Endothelial cell of umbilical vein (primary cell): ENCODE data around the gene PFKFB3. TPM values are rescaled to one million over a fixed set of nuclear protein-coding genes. Genes with fewer than 3 reads are reported as not detected.

ENCODE experiments used
- BruUV-seq: library from RNA; stranded (reverse); fragments of 400-500 nt; replicated peaks from 2 replicates; lab custom pipeline; 2021; lab: Mats Ljungman, UMichigan
- CTCF ChIA-PET: fragments of 300-600, 350-600 bp; sonication (Branson Sonifier 250); formaldehyde crosslinking; loops from one replicate; lab custom pipeline; 2021; ENCODE audit warnings: antibody characterized with exemption, inconsistent platforms; lab: Charles Lee
- POLR2A ChIA-PET: fragments of 300-600, 350-600 bp; sonication (Branson Sonifier 250); formaldehyde crosslinking; loops from one replicate; lab custom pipeline; 2021; ENCODE audit warnings: antibody characterized with exemption, inconsistent platforms; lab: Charles Lee
- DNase-seq: peaks from one replicate; pipeline ENCODE4 v3.0.0-alpha.2; 2011; ENCODE audit warnings: low read depth, low spot score
- FAIRE-seq: peaks from 2 replicates; lab custom pipeline; 2011; peaks lifted over from hg19 to GRCh38; lab: Jason Lieb, UNC
- H2AFZ ChIP-seq: 2 replicates; pipeline ENCODE4 v1.6.0; 2012; ENCODE audit warnings: low read depth, low read length, control low read depth, inconsistent platforms
- H3K27ac ChIP-seq: 2 replicates; pipeline ENCODE4 v1.5.1; 2011; ENCODE audit warnings: low read depth, mild to moderate bottlenecking, control low read depth, low read length, moderate library complexity; ENCODE audit not compliant: insufficient read depth
- H3K27me3 ChIP-seq, 2 experiments: 2 replicates each; pipeline versions ENCODE4 v1.6.0 to v1.6.1; 2011; ENCODE audit warnings: low read length in 2 of 2, mixed read lengths in 1 of 2; ENCODE audit not compliant: control insufficient read depth in 2 of 2, insufficient read depth in 2 of 2
- H3K36me3 ChIP-seq, 2 experiments: 2 replicates in 1 of 2; 3 replicates in 1 of 2; pipeline ENCODE4 v1.5.1; 2011; ENCODE audit warnings: low read length in 2 of 2, mild to moderate bottlenecking in 1 of 2, moderate library complexity in 1 of 2; ENCODE audit not compliant: control insufficient read depth in 2 of 2, insufficient read depth in 2 of 2; ENCODE audit errors: extremely low read depth in 1 of 2
- H3K4me1 ChIP-seq: 3 replicates; pipeline ENCODE4 v1.5.1; 2011; ENCODE audit warnings: mild to moderate bottlenecking, low read length; ENCODE audit not compliant: control insufficient read depth, insufficient read depth; ENCODE audit errors: extremely low read depth
- H3K4me2 ChIP-seq: 2 replicates; pipeline ENCODE4 v1.6.1; 2011; ENCODE audit warnings: low read length, control low read depth, mixed read lengths; ENCODE audit not compliant: insufficient read depth
- H3K4me3 ChIP-seq, 3 experiments: fragments of 200-600 bp in 1 of 3; sonication (generic), shearing (Covaris generic) in 1 of 3; replicated peaks in 1 of 3; 2 replicates each; pipeline ENCODE4 v1.5.1; 2011 to 2016; ENCODE audit warnings: control low read depth in 3 of 3, low read length in 3 of 3, mild to moderate bottlenecking in 2 of 3, inconsistent platforms in 1 of 3, low read depth in 1 of 3, moderate library complexity in 1 of 3; ENCODE audit not compliant: insufficient read depth in 1 of 3
- H3K79me2 ChIP-seq: 2 replicates; pipeline ENCODE4 v1.6.0; 2012; ENCODE audit warnings: low read length, inconsistent platforms; ENCODE audit not compliant: control insufficient read depth, insufficient read depth
- H3K9ac ChIP-seq: replicated peaks from 2 replicates; pipeline ENCODE3; 2011; ENCODE audit warnings: low read length, control low read depth; ENCODE audit not compliant: insufficient read depth; ENCODE audit errors: extremely low read depth
- H3K9me1 ChIP-seq: replicated peaks from 3 replicates; pipeline ENCODE4 v1.6.0; 2011; ENCODE audit warnings: mild to moderate bottlenecking, low read length; ENCODE audit not compliant: control insufficient read depth, insufficient read depth; ENCODE audit errors: extremely low read depth
- H3K9me3 ChIP-seq: replicated peaks from 2 replicates; pipeline ENCODE4 v1.5.1; 2012; ENCODE audit warnings: low read length, inconsistent platforms; ENCODE audit not compliant: control insufficient read depth, insufficient read depth
- H4K20me1 ChIP-seq: replicated peaks from 2 replicates; pipeline ENCODE3; 2011; ENCODE audit warnings: mild to moderate bottlenecking, low read length; ENCODE audit not compliant: control insufficient read depth, insufficient read depth; ENCODE audit errors: extremely low read depth
- GATA2 ChIP-seq: IDR thresholded peaks from 2 replicates; pipeline ENCODE4 v1.7.0; 2011; ENCODE audit warnings: low read depth, mild to moderate bottlenecking, moderate library complexity, mixed read lengths, low read length; ENCODE audit not compliant: insufficient read length, insufficient read depth
- JUN ChIP-seq: IDR thresholded peaks from 2 replicates; pipeline ENCODE4 v1.6.1; 2011; ENCODE audit warnings: borderline replicate concordance, low read depth; ENCODE audit not compliant: insufficient read length, insufficient read depth
- MYC ChIP-seq: IDR thresholded peaks from one replicate; pipeline ENCODE4 v1.6.1; 2011; ENCODE audit warnings: mild to moderate bottlenecking, low read depth, low read length
- POLR2A ChIP-seq: IDR thresholded peaks from 2 replicates; pipeline ENCODE4 v1.6.1; 2012; ENCODE audit warnings: low read depth, mild to moderate bottlenecking, control low read depth, low read length
- POLR2AphosphoS5 ChIP-seq: IDR thresholded peaks from 2 replicates; pipeline ENCODE4 v1.6.1; 2012; ENCODE audit warnings: low read depth, mild to moderate bottlenecking, control low read depth, low read length, moderate library complexity; ENCODE audit not compliant: insufficient read depth
- dilution Hi-C: fragments of 300-500 bp; cut with MboI; formaldehyde crosslinking; loops from one replicate; pipeline ENCODE4 v1.15.0; 2019; ENCODE audit warnings: low sequenced_read_pairs; ENCODE audit not compliant: extremely low pct_ligation_motif_present
- intact Hi-C: fragments of 100-400 bp; cut with micrococcal nuclease; formaldehyde crosslinking; loops from one replicate; pipeline ENCODE4 v1.10.0; 2022
- polyA plus RNA-seq, 4 experiments: library from polyadenylated mRNA; depleted of rRNA in 3 of 4; stranded (reverse) in 3 of 4; unstranded in 1 of 4; fragments of >200 nt; gene quantifications; 2 replicates each; pipeline versions ENCODE4 v1.2.1 to v1.2.3, GENCODE V29; 2011 to 2012; ENCODE audit warnings: missing spikeins in 1 of 4
- total RNA-seq: library from RNA; stranded (reverse); gene quantifications from 2 replicates; pipeline ENCODE4 v1.2.3, GENCODE V29; 2021
- TF ChIP-seq, protein P1 (sequence below): IDR thresholded peaks from 2 replicates; pipeline ENCODE4 v1.6.1; 2011; ENCODE audit not compliant: insufficient read depth, insufficient read length

Gene PFKFB3
- total and polyA plus RNA-seq, 2 donors (not counting 3 experiments of a cell fraction or from before 2014, with no cell fraction given): 15.8 to 33.7 TPM

DNA sequence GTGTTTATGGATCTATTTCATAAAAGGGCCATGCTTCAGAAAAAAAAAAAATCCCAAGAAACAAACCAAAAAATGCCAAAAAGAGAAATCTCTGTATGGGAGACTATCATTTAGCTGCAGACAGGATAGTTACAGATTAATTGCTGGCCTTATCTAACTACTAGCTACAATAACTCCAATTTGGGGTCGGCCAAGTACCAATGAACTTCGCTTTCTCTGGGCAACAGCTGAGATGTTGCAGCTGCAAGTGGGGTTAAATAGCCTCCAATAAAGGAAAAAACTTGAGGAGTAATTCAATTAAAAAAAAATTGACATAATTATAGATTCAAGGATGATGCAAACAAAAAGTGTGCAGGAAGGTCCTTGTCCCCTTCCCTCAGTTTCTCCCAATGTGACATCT lies 73.6 kb downstream of the PFKFB3 start:
- intact Hi-C loops (no loop called here), dilution Hi-C loops (no loop called here)
- H3K4me1 ChIP-seq: peaks cover 16% of the 10 kb centered on the region
- H3K9ac ChIP-seq: no peak overlapping the region
- no peaks in the 10 kb centered on the region for H4K20me1 ChIP-seq
- no peak overlapping the region for H3K27ac ChIP-seq
- BruUV-seq: no TSS peak
- TF ChIP-seq GATA2 (no peak), POLR2A (no peak), MYC (no peak), POLR2AphosphoS5 (no peak)
- no peak overlapping the region for H3K4me3 ChIP-seq
- DNase-seq (no peak), FAIRE-seq (no peak)
- no peaks in the 10 kb centered on the region for H3K36me3 ChIP-seq
- H3K9me3 ChIP-seq: no peaks in the 10 kb centered on the region
- no peaks in the 10 kb centered on the region for H3K79me2 ChIP-seq
- no peak overlapping the region for H3K4me2 ChIP-seq
- no peaks in the 10 kb centered on the region for H3K9me1 ChIP-seq
- CTCF ChIA-PET: no interaction called here
- POLR2A ChIA-PET: no interaction called here
- no peak overlapping the region for H2AFZ ChIP-seq
- no peaks in the 10 kb centered on the region for H3K27me3 ChIP-seq

DNA sequence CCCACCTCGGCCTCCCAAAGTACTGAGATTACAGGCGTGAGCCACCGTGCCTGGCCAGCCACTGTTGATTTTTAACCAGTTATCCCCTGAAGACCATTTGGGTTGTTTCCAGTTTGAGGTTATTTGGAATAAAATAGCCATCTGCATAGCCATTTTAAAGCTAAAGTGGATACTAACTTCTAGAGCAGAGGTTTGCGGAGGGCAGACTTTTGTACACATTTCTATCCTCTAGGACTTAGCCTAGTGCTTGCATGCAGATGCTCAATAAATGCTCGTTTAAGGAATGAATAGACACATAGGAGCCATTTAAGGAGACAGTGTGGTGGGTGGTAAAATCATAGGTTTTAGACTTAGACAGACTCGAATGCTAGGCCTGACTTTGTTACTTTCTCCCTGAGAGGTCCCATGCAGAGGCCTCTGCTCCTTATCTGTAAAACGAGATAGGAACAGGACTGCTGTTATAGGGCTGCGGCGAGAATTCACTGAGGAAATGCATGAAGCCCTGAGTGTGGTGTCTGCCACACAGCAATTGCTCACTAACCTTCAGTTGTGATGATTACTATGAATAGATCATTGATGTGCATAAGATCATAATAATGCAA lies 75.9 kb downstream of the PFKFB3 start:
- POLR2A ChIA-PET: no interaction called here
- TF ChIP-seq, protein P1, sequence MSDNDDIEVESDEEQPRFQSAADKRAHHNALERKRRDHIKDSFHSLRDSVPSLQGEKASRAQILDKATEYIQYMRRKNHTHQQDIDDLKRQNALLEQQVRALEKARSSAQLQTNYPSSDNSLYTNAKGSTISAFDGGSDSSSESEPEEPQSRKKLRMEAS: no peak
- TF ChIP-seq MYC: no peak
- TF ChIP-seq JUN: no peak
- no peak for TF ChIP-seq GATA2
- H3K4me3 ChIP-seq: no peak overlapping the region
- no peak overlapping the region for H3K4me2 ChIP-seq
- no peaks in the 10 kb centered on the region for H3K9me1 ChIP-seq
- H3K9ac ChIP-seq: no peak overlapping the region
- no peaks in the 10 kb centered on the region for H3K79me2 ChIP-seq
- intact Hi-C loops: no loop called here
- peaks cover 16% of the 10 kb centered on the region for H3K4me1 ChIP-seq
- no peaks in the 10 kb centered on the region for H3K27me3 ChIP-seq
- dilution Hi-C loops: no loop called here
- no peak overlapping the region for H2AFZ ChIP-seq
- no peak for FAIRE-seq
- no peak overlapping the region for H3K27ac ChIP-seq
- H3K36me3 ChIP-seq: no peaks in the 10 kb centered on the region
- DNase-seq: no peak
- CTCF ChIA-PET: no interaction called here
- H4K20me1 ChIP-seq: no peaks in the 10 kb centered on the region
- BruUV-seq: no TSS peak
- H3K9me3 ChIP-seq: no peaks in the 10 kb centered on the region
